HUES64 (cell line): ENCODE data around the gene PBXIP1.
"Not testable (repeated sequence)": the region's sequence is repeated elsewhere in the genome, so short reads cannot be mapped to it uniquely, and the experiment has no call there.

Source experiments
- H3K27ac ChIP-seq: 2 replicates; pipeline ENCODE4 v1.7.0; 2013; ENCODE audit warnings: low read depth, low read length, inconsistent platforms
- H3K27me3 ChIP-seq: 2 replicates; pipeline ENCODE4 v1.6.1; 2013; ENCODE audit warnings: mild to moderate bottlenecking, low read length; ENCODE audit not compliant: insufficient read depth
- H3K36me3 ChIP-seq: 2 replicates; pipeline ENCODE4 v1.6.1; 2013; ENCODE audit warnings: mild to moderate bottlenecking, low read length; ENCODE audit not compliant: insufficient read depth
- H3K4me1 ChIP-seq: 2 replicates; pipeline ENCODE4 v1.6.1; 2013; ENCODE audit warnings: mild to moderate bottlenecking, low read length, moderate library complexity; ENCODE audit not compliant: insufficient read depth
- H3K4me3 ChIP-seq: 2 replicates; pipeline ENCODE4 v1.5.1; 2013; ENCODE audit warnings: mild to moderate bottlenecking, low read length, moderate library complexity
- H3K9ac ChIP-seq: 2 replicates; pipeline ENCODE4 v1.6.1; 2013; ENCODE audit warnings: mild to moderate bottlenecking, low read depth, low read length
- H3K9me3 ChIP-seq: 2 replicates; pipeline ENCODE4 v1.6.1; 2013; ENCODE audit warnings: low read depth, low read length; ENCODE audit not compliant: insufficient read depth
- WGBS: fragments of 150-250, 120-280 bp; methylation state at CpG from one replicate; pipeline ENCODE4 v1.1.7; 2013; ENCODE audit warnings: missing lambda C conversion rate; 5-methylcytosine and 5-hydroxymethylcytosine counted together

PBXIP1 gene

GRCh38 chr1:154923695-154924094 lies 32.2 kb downstream of the PBXIP1 start:
- no peak overlapping the region for H3K4me3 ChIP-seq
- no peak overlapping the region for H3K27ac ChIP-seq
- H3K27me3 ChIP-seq, result no peaks in the 10 kb centered on the region
- H3K9me3 ChIP-seq, result no peaks in the 10 kb centered on the region
- H3K36me3 ChIP-seq, result peaks cover 25% of the 10 kb centered on the region
- no peaks in the 10 kb centered on the region for H3K4me1 ChIP-seq
- WGBS, result 93% methylated on average over 3 of the region's 3 CpGs
- H3K9ac ChIP-seq, result no peak overlapping the region

GRCh38 chr1:154913273-154913672 lies 42.6 kb downstream of the PBXIP1 start:
- H3K4me3 ChIP-seq, result no peak overlapping the region
- no peaks in the 10 kb centered on the region for H3K4me1 ChIP-seq
- no peaks in the 10 kb centered on the region for H3K36me3 ChIP-seq
- H3K9ac ChIP-seq, result no peak overlapping the region
- WGBS, result 98% methylated on average over 3 of the region's 3 CpGs
- peaks cover 10% of the 10 kb centered on the region for H3K9me3 ChIP-seq
- no peak overlapping the region for H3K27ac ChIP-seq
- no peaks in the 10 kb centered on the region for H3K27me3 ChIP-seq

- Histone ChIP-seq H3K4me3 (no peak overlapping the region), H3K9me3 (peaks cover 11% of the 10 kb centered on the region), H3K9ac (no peak overlapping the region), H3K27ac (no peak overlapping the region), H3K4me1 (no peaks in the 10 kb centered on the region), H3K36me3 (no peaks in the 10 kb centered on the region), H3K27me3 (no peaks in the 10 kb centered on the region)
- WGBS, result 93% methylated on average over 2 of the region's 2 CpGs
These were observed 43.1 kb downstream of the PBXIP1 start for GRCh38 chr1:154912755-154913154.

- H3K27ac ChIP-seq, result no peak overlapping the region
- WGBS, result 91% methylated on average over 8 of the region's 8 CpGs
- H3K9me3 ChIP-seq, result peaks cover 11% of the 10 kb centered on the region
These were observed 44.0 kb downstream of the PBXIP1 start for GRCh38 chr1:154911691-154912550.

GRCh38 chr1:154910851-154911250 lies 45.0 kb downstream of the PBXIP1 start:
- Histone ChIP-seq H3K27me3 (no peaks in the 10 kb centered on the region), H3K9me3 (peaks cover 11% of the 10 kb centered on the region), H3K4me3 (no peak overlapping the region), H3K4me1 (no peaks in the 10 kb centered on the region), H3K27ac (no peak overlapping the region), H3K9ac (no peak overlapping the region), H3K36me3 (no peaks in the 10 kb centered on the region)
- 85% methylated on average over 5 of the region's 5 CpGs for WGBS

More at GRCh38 chr1:154911691-154912550, 44.0 kb downstream of the PBXIP1 start:
- H3K9ac ChIP-seq, result no peak overlapping the region
- H3K4me1 ChIP-seq, result no peaks in the 10 kb centered on the region
- H3K36me3 ChIP-seq, result no peaks in the 10 kb centered on the region
- H3K4me3 ChIP-seq, result no peak overlapping the region
- H3K27me3 ChIP-seq, result no peaks in the 10 kb centered on the region

GRCh38 chr1:154908937-154909336 lies 47.0 kb downstream of the PBXIP1 start:
- WGBS, result 91% methylated on average over 5 of the region's 5 CpGs
- no peak overlapping the region for H3K4me3 ChIP-seq
- H3K9ac ChIP-seq, result no peak overlapping the region
- peaks cover 11% of the 10 kb centered on the region for H3K9me3 ChIP-seq
- no peaks in the 10 kb centered on the region for H3K27me3 ChIP-seq
- no peak overlapping the region for H3K27ac ChIP-seq
- H3K36me3 ChIP-seq, result no peaks in the 10 kb centered on the region
- no peaks in the 10 kb centered on the region for H3K4me1 ChIP-seq

GRCh38 chr1:154908129-154908528 lies 47.8 kb downstream of the PBXIP1 start:
- WGBS, result 86% methylated on average over 3 of the region's 3 CpGs
- not testable (repeated sequence) for H3K4me3 ChIP-seq, H3K9ac ChIP-seq, H3K27me3 ChIP-seq, H3K27ac ChIP-seq, H3K4me1 ChIP-seq, H3K36me3 ChIP-seq
- H3K9me3 ChIP-seq, result peaks cover 11% of the 10 kb centered on the region

- Histone ChIP-seq H3K36me3 (no peaks in the 10 kb centered on the region), H3K4me3 (no peak overlapping the region), H3K9me3 (peaks cover 11% of the 10 kb centered on the region), H3K27me3 (no peaks in the 10 kb centered on the region), H3K9ac (no peak overlapping the region), H3K27ac (no peak overlapping the region), H3K4me1 (no peaks in the 10 kb centered on the region)
- 91% methylated on average over 7 of the region's 7 CpGs for WGBS
These were observed 49.2 kb downstream of the PBXIP1 start for GRCh38 chr1:154906621-154907081.

GRCh38 chr1:154902938-154903566 lies 52.8 kb downstream of the PBXIP1 start:
- no peak overlapping the region for H3K4me3 ChIP-seq
- 75% methylated on average over 2 of the region's 3 CpGs for WGBS
- no peaks in the 10 kb centered on the region for H3K9me3 ChIP-seq
- no peaks in the 10 kb centered on the region for H3K27me3 ChIP-seq
- no peak overlapping the region for H3K27ac ChIP-seq
- no peak overlapping the region for H3K9ac ChIP-seq
- H3K4me1 ChIP-seq, result no peaks in the 10 kb centered on the region
- H3K36me3 ChIP-seq, result no peaks in the 10 kb centered on the region

GRCh38 chr1:154901591-154901990 lies 54.3 kb downstream of the PBXIP1 start:
- H3K4me3 ChIP-seq, result no peak overlapping the region
- H3K4me1 ChIP-seq, result no peaks in the 10 kb centered on the region
- no peaks in the 10 kb centered on the region for H3K36me3 ChIP-seq
- WGBS, result no CpG with 5 or more reads among the region's 1 CpG
- H3K9me3 ChIP-seq, result no peaks in the 10 kb centered on the region
- H3K27ac ChIP-seq, result no peak overlapping the region
- no peak overlapping the region for H3K9ac ChIP-seq
- H3K27me3 ChIP-seq, result no peaks in the 10 kb centered on the region

- Histone ChIP-seq H3K9me3 (no peaks in the 10 kb centered on the region), H3K4me1 (no peaks in the 10 kb centered on the region), H3K9ac (no peak overlapping the region), H3K4me3 (no peak overlapping the region), H3K27me3 (no peaks in the 10 kb centered on the region), H3K36me3 (no peaks in the 10 kb centered on the region), H3K27ac (no peak overlapping the region)
- 93% methylated on average over 4 of the region's 6 CpGs for WGBS
These were observed 56.9 kb downstream of the PBXIP1 start for GRCh38 chr1:154899041-154899440.
